ENCODE results near the gene KIN.
"Not testable (repeated sequence)": the region's sequence is repeated elsewhere in the genome, so short reads cannot be mapped to it uniquely, and the experiment has no call there.

Gene KIN

DNA sequence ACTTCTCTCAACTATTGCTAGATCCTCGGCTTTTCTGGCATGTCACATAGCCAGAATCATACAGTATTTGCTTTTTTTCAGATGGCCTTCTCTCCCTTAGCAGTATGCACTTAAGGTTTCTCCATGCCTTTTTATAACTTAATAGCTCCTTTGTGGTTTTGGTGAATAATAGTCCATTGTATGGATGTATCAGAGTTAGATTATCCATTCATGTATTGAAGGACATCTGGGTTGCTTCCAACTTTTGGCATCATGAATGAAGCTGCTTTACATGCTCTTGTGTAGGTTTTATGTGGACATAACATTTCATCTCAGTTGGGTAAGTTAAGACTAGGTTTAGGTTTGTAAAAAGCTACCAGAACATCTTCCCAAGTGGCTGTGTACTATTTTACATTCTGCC is 4.7 kb upstream of the KIN start:
- DNase-seq = no peak

DNA sequence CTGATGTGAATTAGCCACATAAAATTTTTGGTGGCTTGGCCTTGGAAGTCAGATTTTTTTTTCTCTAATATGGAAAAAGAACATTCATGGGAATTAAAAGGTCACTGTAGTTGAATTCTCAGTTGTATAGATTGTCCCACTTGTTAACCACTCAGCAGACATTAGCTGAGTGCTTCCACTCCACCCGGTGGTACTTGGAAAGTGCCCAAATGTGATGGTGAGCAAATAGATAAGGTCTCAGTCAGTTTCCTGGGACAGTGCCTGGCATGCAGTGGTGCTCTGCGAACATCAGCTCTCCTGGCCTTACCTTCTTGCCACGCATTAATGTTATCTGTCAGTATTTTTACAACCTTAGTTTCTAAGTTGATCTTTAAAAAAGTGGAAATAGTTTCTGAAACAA is 1.6 kb upstream of the KIN start:
- DNase-seq = no peak

DNA sequence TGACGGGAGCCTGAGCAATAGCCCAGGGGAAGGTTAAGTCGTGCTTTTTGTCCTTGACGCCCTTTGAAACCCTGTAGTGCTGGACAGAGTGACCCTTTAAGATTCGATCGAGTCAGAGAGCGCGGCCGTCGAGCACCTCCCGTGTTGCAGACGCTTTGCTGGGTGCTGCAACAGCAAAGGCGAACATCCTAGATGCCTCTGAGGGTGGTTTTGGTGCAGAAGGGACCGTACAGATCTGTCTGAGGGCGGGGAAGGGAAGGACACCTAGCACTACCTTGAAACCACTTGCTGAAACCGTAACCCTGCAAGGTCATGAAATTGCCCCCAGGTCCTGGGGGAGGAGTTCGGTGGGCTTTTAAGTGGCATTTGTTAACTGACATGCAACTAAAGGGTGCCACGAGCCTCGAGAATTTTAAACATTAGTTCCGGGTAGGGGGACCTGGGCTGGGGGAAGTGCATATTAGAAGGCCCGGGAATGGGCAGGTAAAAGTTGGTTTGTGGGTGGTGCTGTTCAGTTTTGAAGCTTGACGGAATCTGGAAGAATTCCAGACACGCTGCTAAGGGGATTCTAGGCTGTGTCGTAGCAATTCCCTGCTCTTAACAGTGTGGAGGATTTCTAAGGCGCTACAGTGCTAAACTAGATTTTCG is 970 bp upstream of the KIN start:
- no peak for DNase-seq

DNA sequence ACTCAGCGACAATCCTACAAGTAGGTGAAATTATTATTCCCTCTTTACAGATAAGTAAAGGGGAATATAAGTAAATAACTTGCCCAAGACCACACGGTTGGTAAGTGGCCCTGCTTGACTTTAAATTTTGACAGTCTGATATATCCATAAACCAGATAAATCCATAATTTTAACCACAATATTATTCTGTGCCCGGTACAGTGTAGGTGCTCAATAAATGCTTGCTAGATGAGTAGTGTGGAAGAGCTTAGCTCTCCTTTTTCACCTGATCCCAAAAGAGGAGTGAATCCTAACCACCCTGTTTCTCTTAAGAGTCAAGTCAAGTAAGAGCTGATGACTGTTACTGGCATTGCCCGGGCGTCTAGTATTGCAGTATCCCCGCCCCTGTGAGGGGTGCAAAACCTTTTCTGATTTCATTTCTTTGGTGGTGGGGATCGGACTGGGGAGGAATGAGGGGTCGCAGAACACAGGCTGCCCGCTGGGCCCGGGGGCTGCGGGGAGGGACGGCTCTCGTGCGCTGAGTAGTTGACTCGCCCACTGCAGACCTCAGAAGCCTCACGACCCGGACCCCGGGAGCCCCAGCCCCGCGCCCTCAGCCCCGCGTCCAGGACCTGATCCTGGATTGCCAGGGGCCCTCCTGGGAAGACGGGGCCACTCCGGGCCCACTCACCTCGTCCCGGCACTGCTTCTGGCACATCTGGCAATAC is 490 bp downstream of the KIN start:
- no peak for DNase-seq

DNA sequence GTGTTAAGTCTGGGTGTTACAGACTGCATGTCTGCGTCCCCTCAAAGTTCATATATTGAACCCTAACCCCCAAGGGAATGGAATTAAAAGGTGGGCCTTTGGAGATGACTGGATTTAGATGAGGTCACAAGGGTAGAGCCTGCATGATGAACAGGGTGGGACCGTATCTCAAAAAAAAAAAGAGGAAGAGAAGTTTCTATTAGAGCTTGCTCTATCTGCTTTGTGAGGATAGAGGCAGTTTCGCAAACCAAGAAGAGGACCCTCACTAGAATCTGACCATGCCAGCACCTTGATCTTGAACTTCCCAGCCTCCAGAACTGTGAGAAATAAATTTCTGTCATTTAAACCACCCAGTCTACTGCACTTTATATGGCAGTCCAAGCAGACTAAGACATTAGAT is 1.4 kb downstream of the KIN start:
- DNase-seq = no peak

DNA sequence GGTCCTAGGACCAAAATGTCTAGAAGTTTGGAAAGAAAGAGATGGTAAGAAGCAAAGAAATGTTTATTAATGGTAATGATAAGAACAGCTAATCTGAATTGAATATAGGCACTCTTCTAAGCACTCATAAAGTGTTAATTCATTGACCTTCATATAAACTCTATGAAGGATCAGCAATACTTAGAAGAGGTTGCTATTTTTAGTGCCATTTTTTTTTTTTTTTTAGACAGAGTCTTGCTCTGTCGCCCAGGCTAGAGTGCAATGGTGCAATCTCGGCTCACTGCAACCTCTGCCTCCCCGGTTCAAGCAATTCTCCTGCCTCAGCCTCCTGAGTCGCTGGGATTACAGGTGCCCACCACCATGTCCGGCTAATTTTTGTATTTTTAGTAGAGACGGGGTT is 5.6 kb downstream of the KIN start:
- DNase-seq = not testable (repeated sequence)

DNA sequence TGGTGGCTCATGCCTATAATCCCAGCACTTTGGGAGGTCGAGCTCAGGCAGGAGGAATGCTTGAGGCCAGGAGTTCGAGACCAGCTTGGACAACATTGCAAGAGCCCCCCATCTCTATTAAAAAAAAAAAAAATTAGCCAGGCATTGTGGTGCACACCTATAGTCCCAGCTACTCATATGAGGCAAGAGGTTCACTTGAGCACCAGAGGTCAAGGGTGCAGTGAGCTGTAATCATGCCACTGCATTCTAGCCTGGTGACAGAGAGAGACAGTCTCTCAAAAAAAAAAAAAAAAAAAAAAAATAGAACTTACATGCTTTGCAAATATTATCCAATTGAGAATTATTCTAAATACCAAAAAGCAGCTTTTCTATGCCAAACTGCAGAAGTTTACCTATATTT is 11.0 kb downstream of the KIN start:
- DNase-seq = no peak

DNA sequence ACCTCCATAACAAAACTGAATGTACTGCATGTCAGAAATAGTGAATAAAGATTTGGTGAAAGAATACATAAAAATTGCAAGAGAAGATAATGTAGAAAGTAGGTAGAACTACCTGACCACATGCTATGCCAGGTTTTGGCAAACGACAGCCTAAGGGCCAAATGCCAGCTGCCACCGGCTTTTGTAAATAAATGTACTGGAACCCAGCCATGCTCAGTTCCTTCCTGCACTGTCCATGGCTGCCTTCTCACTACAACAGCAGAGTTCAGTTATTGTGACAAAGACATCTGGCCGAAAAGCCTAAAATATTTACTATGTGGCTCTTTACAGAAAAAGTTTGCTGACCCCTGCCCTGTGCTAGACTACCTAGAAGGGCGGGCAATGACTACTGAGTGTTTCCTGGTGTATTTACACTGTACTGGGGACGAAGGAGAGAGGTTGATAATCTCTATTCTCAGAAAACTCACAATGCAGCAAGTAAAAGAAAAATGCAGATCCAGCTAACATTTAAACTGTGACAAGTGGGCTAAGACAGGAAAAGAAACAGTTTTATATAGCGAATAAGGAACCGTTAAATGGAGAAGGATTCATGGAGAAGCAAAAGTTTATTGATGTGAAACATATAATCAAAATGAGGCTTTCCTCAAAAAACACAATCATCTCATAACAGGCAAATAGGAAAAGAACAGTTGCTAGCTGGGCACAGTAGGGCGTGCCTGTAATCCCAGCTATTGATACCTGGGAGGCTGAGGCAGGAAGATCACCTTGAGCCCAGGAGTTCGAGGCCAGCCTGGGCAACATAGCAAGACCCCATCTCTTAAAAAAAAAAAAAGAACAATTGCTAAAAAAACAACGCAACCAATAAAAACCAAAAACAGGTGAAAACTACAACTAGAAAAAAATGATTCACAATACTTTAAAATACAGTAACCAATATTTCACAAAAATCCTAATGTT is 13.7 kb downstream of the KIN start:
- no peak for DNase-seq

DNA sequence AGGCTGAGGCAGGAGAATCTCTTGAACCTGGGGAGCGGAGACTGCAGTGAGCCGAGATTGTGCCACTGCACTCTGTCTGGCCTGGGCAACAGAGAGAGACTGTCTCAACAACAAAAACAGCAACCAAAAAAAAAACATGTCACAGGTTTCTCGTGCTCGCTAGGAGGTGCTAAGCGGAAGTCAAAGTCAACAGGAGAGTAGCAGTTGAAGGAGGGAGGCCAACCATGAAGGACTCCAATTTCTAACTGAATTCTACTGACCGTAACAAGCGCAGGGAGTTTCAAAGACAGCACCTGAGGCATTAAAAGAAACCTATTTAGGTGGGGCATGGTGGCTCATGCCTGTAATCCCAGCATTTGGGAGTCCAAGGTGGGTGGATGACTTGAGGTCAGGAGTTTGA is 19.4 kb downstream of the KIN start:
- DNase-seq = no peak

DNA sequence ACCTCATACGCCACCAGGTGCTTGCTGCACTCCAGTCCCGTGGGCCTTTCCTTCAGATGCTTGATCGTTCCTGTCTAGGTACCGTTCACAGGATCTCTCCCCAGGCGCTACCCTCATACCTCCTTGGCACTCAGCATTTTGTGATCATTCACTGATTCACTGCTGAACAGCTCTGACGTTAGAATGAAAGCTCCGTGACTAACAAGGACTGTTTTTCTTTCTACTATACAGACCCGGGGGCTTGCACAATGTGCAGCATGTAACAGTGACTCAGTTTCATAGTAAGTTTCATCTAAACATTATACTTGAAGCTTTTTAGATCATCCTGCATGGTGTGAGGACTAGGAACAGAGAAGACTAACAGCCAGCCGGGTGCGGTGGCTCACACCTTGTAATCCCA is 20.6 kb downstream of the KIN start:
- DNase-seq = no peak

DNA sequence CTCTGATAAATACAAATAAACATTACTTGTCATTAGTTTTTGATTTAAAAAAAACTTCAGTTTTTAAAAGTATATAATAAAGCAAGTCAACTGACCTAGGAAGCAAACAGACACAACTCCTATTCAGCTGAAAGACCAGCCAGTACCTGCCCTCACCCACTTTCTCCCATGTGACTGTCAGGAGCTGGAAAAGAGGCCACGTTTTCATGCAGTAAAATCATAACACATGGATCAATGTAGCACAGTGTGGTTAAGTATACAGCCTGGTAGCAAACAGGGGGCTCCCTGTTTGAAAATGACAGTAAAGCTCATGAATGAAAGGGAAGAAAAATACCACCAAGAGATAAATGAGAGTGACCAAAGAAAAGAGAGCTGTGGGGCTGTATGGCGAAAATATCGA is 21.6 kb downstream of the KIN start:
- DNase-seq = no peak

DNA sequence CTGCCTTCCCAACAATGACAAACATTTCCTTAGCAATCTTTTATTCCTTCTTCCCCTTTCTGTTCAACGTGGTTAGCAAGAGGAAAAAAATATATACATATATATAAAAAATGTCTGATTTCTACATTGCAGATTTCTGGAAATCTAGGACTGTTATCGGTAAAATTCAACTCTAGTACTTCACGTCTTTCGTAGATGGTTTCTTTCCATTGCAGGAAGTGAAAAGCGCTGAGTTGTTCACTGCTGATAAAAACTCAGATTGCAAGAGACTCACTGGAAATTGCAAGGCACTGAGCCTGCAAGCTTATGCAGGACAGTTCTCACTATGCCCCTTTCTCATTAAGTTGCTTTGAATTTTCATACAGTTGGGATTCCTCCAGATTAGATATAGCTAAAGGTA is 23.9 kb downstream of the KIN start:
- DNase-seq = no peak

DNA sequence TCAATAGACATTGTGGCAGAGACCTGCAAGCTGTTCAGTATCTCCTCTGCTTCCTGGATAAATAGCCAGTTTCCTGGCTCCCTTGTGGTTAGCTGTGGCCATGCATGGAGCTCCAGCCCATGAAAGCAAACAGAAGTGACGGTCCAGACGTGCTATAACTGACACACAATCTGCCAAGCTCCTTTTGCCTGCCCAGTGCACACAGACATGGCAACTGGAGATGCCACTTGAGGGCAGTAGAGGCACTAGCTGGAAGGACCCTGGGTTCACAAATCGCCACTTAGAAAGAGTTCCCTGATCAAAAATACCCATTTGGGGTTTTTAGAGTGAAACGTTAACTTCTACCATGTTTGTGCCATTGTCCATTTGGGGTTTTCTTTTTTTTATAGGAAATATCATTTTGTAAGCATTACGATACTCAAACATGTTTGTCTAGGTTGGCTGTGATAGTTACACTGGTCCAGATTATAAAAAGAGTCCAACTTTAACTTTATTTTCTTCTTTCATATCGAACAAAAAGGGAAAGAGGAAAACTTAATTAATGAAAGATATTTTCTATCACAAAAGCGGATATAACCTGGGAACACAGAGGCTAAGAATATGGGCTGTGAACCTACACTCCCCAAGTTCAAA is 31.3 kb downstream of the KIN start:
- no peak for DNase-seq

DNA sequence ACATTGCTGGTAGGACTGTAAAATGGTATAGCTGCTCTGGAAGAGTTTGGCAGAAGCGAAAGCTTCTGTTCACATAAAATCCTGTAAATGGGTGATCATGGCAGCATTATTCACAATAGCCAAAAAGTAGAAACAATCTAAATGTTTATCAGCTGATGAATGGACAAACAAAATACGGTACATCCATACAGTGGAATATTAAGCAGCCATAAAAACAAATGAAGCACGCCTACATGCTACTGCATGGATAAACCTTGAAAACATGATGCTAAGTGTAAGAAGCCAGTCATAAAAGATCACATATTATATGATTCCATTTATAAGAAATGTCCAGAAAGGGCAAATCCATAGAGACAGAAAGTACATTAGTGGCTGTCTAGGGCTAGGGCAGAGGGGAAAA is 32.7 kb downstream of the KIN start:
- no peak for DNase-seq

DNA sequence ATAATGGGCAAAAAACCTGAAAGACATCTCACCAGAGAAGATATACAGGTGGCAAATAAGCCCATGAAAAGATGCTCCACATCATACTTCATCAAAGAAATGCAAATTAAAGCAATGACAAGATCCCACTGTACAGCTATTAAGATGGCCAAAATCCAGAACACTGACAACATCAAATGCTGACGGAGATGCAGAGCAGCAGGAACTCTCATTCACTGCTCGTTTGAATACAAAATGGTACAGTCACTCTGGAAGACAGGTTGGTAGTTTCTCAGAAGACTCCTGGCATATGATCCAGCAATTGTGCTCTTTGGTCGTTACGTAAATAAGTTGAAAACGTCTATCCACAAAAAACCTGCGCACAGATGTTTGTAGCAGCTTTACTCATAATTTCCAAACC is 35.5 kb downstream of the KIN start:
- DNase-seq = no peak

DNA sequence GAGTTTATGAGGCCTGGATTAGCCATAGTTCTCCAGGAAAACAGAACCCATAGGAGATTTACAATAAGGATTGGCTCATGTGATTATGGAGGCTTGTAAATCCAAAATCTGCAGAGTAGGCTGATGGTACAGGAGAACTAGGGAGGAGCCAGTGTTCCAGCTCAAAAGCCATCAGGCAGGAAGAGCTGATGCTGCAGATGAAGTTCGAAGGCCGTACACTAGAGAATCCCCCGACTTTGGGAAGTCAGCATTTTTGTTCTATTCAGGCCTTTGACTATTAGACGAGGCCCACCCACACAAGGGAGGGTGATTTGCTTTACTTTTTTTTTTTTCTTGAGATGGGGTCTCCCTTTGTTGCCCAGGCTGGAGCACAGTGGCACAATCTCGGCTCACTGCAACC is 37.6 kb downstream of the KIN start:
- DNase-seq = no peak

DNA sequence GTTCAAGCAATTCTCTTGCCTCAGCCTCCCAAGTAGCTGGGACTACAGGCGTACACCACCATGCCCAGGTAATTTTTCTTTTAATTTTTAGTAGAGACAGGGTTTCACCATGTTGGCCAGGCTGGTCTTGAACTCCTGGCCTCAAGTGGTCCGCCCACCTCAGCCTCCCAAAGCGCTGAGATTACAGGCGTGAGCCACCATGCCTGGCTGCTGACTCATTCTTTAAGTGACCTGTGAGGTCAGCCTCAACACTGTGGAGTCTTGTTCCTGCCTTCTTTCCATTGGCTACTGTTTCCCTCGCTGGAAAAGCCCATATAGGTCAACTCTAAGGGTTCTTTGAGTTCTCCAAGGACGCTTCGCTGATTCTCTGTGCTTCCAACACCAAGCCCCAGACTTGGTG is 39.2 kb downstream of the KIN start:
- not testable (repeated sequence) for DNase-seq

DNA sequence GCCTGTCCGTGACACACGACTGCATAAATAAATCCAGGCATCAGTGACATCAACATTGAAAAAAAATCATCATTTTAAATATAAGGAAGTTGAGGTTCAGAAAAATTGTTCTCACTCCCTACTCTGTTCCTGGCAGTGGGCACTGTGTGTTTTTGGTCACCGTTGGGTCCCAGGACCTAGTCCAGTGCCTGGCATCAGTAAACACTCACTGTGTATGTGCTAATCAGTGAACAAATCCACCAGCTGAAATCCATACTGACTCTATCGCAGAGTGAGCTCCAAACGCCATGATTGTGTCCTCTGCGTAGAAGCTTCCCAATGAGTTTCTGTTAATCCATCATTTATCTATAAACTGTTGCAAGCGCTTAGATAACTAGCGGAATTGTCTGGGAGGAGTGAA is 43.5 kb downstream of the KIN start:
- no peak for DNase-seq

DNA sequence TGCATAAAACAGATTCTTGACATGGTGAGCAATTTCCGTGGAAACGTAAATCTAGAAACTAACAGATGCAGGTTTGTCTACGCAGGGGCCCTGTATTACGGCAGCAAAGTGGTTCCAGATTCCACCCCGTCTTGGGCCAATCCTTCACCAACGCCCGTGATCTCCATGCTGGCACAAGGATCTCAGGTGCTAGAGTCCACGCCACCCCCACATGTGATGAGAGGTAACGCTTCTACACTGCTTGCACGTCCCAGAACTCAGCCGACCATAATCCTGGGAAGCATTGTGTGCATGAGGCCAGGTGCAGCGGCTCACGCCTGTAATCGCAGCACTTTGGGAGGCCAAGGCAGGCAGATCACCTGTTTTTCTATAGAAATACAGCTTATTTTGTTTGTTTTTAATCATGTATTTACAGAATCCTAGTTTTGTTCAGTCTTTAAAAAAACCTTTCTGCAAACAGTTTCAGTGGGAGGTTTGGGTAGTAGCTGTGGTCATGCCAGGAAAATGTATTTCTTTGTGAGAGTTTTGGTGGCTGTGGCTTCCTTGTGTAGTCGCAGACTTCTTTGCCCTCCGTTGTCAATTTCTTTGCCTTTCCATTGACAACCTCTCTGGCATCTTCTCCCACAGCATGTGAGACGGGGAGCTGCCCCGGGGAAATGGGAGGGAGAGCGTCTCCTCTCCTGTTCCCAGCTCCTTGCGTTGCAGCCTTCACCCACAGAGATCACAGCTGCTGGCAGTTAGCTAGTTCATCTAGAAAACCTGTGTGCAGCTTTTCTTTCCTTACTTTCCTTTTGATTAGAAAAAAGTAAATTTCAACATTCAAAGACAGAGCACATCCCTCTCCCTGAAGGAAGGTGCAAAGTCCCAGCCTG is 49.0 kb downstream of the KIN start:
- DNase-seq = no peak

DNA sequence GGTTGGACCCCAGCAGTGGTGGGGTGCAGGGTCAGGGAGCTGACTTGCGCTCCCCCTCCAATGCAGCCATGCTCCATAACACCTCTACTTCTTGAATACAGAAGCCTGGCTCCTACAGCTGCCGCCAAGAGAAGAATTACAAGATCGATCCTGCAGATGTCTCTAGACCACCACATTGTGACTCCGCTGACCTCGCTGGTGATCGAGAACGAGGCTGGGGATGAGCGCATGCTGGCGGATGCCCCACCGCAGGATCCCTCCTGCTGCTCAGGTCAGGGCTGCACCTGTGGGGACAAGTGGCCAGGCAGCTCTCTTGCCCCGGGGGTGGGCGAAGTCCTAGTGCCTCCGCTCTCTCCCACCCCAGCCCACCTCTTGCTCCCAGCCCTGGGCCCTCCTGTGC is 53.0 kb downstream of the KIN start:
- DNase-seq = no peak

DNA sequence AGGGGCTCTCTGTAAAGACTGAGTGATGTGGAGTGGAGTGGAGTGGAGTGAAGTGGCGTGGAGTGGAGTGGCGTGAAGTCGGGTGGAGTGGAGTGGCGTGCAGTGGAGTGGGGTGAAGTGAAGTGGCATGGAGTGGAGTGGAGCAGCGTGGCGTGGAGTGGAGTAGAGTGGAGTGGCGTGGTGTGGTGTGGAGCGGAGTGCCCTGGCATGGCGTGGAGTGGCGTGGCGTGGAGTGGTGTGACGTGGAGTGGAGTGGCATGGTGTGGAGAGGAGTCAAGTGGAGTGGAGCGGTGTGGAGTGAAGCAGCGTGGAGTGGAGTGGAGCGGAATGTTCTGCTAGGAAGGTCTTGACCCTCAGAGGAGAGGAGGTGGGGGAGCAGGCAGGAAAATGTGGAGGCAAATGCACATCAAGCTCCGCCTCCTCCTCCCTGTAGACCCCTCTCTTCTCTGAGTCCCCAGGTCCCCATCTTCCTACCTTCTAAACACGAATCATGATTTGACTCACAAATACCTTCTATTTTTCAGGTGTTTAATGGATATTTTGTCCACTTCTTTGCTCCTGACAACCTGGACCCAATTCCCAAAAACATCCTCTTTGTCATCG is 64.8 kb downstream of the KIN start:
- no peak for DNase-seq

DNA sequence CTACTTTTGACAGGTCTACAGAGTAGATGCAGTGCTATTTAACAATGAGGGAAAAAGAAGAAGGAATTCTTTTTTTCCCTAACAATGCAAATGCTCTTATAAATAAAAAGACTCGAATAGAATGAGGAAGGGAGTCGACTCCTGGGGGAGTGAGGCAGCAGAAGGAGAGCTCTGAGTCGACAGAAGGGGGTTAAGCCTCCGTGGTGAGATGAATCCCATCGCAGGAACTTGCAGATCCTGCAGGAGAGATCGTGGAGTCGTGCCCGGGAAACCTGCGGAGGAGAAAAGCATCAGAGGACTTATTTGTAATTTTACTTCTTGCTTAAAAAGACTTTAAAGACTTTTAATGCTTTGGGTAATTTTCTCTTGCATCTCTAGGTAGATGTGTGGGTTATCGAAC is 67.3 kb downstream of the KIN start:
- DNase-seq = no peak

Data from effector CD8-positive, alpha-beta T cell (primary cell).